ENCODE data around the gene TMEM255B.

Gene TMEM255B

DNA sequence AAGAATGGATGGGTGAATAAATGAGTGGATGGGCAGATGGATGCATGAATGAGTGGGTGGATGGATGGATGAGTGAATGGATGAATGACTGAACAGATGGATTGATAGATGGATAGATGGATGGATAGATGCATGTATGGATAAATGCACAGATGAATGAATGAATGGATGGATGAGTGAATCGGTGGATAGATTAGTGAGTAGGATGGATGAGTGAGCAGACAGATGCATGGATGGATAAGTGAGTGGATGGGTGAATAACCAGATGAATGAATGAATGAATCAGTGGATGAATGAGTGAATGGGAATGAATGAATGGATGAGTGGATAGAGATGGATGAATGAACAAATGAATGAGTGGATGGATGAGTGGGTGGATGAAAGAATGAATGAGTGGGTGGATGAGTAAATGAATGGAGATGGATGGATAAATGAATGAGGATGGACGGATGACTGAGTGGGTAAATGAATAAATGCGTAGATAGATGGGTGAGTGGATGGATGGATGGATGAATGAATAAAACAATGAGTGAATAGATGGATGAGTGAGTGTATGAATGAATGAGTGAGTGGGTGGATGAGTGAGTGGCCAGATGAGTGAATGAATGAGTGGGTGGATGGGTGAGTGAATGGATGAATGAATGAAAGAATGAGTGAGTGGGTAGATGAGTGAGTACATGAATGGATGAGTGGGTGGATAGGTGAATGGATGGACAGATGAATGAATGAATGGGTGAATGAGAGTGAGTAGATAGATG, 91.9 kb downstream of the TMEM255B start:
- TF ChIP-seq, protein P1, sequence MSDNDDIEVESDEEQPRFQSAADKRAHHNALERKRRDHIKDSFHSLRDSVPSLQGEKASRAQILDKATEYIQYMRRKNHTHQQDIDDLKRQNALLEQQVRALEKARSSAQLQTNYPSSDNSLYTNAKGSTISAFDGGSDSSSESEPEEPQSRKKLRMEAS (IDR thresholded peaks at IDR 0.05; ENCODE audit: low read depth, low read length): no peak
- TF ChIP-seq MYC (IDR thresholded peaks at IDR 0.05; ENCODE audit: low read depth, low read length) (no peak), POLR2A (IDR thresholded peaks at IDR 0.05; ENCODE audit: extremely low read depth, insufficient read length) (no peak)
- TF ChIP-seq, protein P2, sequence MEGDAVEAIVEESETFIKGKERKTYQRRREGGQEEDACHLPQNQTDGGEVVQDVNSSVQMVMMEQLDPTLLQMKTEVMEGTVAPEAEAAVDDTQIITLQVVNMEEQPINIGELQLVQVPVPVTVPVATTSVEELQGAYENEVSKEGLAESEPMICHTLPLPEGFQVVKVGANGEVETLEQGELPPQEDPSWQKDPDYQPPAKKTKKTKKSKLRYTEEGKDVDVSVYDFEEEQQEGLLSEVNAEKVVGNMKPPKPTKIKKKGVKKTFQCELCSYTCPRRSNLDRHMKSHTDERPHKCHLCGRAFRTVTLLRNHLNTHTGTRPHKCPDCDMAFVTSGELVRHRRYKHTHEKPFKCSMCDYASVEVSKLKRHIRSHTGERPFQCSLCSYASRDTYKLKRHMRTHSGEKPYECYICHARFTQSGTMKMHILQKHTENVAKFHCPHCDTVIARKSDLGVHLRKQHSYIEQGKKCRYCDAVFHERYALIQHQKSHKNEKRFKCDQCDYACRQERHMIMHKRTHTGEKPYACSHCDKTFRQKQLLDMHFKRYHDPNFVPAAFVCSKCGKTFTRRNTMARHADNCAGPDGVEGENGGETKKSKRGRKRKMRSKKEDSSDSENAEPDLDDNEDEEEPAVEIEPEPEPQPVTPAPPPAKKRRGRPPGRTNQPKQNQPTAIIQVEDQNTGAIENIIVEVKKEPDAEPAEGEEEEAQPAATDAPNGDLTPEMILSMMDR (IDR thresholded peaks at IDR 0.05; ENCODE audit: low read depth, low read length): no peak
- H3K4me3 ChIP-seq (ENCODE audit: low read depth, low read length): no peak overlapping the region
- DNase-seq (ENCODE audit: low read depth): no peak

DNA sequence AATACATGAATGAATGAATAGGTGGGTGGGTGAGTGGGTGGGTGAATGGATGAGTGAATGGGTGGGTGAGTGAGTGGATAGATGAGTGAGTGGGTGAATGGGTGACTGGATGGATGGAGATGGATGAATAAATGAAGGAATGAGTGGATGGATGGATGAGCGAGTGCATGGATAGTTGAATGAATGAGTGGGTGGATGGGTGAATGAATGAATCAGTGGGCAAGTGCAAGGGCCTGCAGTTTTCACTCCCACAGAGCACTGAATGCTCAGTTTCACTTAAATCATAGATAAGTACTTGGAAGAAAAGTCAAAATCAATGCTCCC, 92.4 kb downstream of the TMEM255B start:
- DNase-seq (ENCODE audit: low read depth): no peak
- TF ChIP-seq MYC (IDR thresholded peaks at IDR 0.05; ENCODE audit: low read depth, low read length) (no peak), POLR2A (IDR thresholded peaks at IDR 0.05; ENCODE audit: extremely low read depth, insufficient read length) (no peak)
- TF ChIP-seq, protein P2 (IDR thresholded peaks at IDR 0.05; ENCODE audit: low read depth, low read length): no peak
- TF ChIP-seq, protein P1 (IDR thresholded peaks at IDR 0.05; ENCODE audit: low read depth, low read length): no peak
- H3K4me3 ChIP-seq (ENCODE audit: low read depth, low read length): no peak overlapping the region

DNA sequence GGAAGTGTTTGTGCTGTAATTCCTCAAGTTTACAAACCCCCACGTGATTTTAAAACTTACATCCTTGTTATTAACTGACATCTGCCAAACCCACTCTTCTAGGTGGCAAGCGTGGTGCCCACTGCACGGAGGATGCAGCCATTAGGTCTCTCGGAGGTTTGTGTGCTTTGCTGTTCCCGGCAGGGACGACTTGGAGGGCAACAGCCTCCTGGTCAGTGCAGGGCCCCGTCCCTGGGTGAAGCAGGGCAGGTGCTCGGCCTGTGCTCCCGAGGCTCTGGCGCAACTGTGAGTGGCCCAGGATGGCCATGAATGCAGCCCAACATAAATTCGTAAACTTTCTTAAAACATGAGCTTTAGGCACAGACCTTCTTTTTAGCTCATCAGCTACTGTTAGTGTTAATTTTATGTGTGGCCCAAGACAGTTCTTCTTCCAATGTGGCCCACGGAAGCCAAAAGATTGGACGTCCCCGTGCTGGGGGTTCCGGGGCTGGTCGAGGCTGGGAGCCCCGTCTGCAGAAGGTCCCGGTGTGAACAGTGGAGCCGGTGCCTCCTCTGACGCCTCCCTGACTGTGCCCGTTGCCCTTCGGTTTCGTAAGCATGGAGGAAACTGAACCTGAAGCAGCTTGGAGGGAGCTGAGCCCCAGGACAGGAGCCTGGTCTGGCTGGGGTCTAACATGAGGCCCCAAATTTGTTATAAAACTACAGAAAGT, 93.0 kb downstream of the TMEM255B start:
- TF ChIP-seq, protein P1 (IDR thresholded peaks at IDR 0.05; ENCODE audit: low read depth, low read length): no peak
- TF ChIP-seq, protein P2 (IDR thresholded peaks at IDR 0.05; ENCODE audit: low read depth, low read length): no peak
- TF ChIP-seq POLR2A (IDR thresholded peaks at IDR 0.05; ENCODE audit: extremely low read depth, insufficient read length) (no peak), MYC (IDR thresholded peaks at IDR 0.05; ENCODE audit: low read depth, low read length) (no peak)
- DNase-seq (ENCODE audit: low read depth): no peak
- H3K4me3 ChIP-seq (ENCODE audit: low read depth, low read length): no peak overlapping the region

DNA sequence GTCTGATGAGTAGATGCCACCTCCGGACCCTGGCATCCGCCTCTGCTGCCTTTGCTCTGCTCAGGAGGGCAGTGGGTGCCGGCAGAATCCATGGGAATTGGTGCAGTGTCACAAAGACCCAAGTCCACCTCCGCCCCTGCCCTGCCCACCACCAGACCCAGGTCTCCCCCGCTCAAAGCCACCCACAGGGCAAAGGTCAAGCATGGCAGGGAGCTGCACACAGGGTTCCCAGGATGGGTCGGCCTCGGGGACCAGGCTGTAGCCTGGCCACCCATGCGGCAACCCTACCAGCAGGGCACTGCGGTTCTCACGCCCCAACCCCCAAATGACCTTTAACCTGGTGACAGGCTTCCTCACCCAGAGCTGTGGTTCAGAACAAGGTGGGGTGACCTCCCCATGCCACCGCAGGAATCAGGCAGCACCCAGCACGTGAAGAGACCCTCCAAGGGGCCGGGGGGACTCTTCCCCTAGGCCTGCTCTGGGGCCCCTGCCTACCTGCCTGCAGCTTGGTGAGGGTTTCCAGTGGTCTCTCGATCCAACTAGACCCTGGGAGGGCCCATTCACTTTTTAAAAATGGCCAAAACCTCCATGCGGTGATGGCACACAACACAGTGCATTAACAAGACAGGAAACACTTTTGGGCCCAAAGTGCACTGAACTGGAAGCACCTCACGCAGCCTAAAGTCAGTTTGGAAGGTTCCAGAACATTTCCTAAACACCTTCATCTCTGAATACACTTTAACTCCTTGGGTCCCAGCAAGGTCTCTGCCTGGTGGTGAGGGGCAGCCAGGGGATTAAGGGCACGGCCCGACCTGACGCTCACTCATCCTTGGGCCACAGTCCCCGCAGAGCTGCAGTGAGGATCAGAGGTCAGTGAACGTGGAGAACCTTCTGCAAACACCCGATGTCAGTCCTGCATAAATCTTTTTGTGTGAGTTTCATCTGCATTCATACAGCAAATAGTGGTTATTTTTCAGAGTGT, 93.8 kb downstream of the TMEM255B start:
- no peak for TF ChIP-seq POLR2A (IDR thresholded peaks at IDR 0.05; ENCODE audit: extremely low read depth, insufficient read length)
- TF ChIP-seq, protein P1 (IDR thresholded peaks at IDR 0.05; ENCODE audit: low read depth, low read length): no peak
- TF ChIP-seq, protein P2 (IDR thresholded peaks at IDR 0.05; ENCODE audit: low read depth, low read length): no peak
- DNase-seq (ENCODE audit: low read depth): no peak
- H3K4me3 ChIP-seq (ENCODE audit: low read depth, low read length): no peak overlapping the region

DNA sequence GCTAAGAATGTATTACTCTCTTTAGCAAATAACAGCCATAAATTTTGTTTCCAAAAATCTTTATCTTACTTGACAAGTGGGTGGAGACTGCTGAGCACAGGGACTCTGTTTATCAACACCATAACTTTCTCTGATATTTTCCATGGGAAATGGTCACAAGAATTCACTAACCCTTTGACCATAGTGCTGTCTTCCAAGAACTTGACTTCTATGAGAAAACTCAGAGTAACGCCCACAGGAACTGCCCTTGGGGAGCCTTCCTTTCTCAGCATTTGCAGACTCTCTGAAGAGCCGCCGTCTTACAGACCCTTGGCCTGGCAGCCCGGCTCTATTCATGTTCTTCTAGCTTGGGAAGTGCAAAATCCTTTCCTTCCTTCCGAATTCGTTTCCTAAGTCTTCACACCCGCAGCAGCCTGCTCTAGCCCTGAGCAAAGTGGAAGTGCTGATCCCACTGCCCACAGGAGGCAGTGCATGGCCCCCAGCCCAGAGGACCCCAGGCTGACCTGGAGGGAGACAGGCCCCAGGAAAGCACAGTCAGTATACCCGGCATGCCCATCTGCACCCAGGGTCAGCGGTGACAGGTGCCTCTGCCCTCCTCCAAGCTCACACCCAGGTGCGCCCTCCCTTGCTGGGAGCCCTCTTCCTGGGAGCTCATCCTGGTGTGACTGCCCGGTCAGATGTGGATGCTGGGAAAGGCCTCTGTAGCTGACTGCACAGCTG, 94.7 kb downstream of the TMEM255B start:
- no peak overlapping the region for H3K4me3 ChIP-seq (ENCODE audit: low read depth, low read length)
- DNase-seq (ENCODE audit: low read depth): no peak
- TF ChIP-seq POLR2A (IDR thresholded peaks at IDR 0.05; ENCODE audit: extremely low read depth, insufficient read length): no peak

Measured in NB4 (cell line).